COLO829 (cell line): Measurements from ENCODE around the gene EMILIN2.

ENCODE experiments used
- DNase-seq: peaks from one replicate; pipeline ENCODE4 v3.0.0; 2012; ENCODE audit warnings: low spot score

Gene EMILIN2

DNA sequence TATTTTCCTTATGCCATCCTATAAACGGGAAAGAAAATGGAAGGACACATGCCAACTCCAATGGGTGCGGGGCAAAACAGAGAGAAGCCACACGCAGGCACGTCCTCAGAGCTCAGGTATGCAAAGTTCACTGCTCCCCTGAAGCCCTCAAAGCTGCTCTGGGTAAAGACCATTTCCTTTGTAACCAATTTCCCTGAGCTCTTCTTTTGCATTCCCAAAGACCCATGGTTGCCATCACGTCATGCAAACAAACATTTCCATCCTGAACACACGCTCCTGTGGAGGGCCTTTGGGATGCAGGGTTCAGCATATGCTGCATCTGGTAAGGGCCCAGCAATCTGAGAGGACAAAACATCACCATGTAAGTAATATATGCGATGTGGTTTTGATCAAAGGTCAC is 69.4 kb downstream of the EMILIN2 start:
- no peak for DNase-seq

DNA sequence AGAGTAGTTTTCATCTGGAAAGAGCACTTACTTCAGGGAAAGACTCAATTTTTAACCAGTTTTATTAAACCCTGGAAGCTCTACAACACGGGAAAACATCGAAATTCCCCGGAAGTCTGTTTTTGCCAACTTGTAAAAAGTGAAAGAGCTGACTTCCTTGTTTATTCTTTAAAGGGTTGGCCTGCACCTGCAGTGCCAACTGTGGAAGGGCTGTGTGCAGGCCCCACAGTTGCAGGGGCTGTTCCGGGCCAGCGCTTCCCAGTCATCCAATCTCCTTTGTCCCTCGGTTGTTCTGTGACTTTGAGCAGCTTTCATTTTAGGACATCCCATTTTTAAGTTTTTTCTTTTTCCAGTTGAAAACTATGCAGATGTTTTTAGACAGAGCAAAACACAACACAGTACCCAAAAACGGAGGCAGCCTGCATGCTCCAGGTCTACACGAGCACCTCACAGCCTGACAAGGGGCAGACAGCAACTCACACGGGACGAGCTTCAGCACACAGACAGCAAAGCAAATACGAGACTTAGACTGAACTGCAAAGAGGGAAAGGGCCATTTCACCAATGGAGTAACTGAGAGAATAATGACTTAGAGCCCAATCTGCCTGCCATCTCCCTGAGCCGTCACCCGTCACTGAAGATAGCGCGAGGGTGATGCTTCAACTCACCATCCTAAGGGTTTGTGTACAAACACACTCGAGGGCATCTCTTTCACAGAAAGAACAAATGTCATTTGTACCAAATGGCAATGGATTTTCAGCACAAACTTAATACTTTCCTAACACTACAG is 70.6 kb downstream of the EMILIN2 start:
- no peak for DNase-seq

DNA sequence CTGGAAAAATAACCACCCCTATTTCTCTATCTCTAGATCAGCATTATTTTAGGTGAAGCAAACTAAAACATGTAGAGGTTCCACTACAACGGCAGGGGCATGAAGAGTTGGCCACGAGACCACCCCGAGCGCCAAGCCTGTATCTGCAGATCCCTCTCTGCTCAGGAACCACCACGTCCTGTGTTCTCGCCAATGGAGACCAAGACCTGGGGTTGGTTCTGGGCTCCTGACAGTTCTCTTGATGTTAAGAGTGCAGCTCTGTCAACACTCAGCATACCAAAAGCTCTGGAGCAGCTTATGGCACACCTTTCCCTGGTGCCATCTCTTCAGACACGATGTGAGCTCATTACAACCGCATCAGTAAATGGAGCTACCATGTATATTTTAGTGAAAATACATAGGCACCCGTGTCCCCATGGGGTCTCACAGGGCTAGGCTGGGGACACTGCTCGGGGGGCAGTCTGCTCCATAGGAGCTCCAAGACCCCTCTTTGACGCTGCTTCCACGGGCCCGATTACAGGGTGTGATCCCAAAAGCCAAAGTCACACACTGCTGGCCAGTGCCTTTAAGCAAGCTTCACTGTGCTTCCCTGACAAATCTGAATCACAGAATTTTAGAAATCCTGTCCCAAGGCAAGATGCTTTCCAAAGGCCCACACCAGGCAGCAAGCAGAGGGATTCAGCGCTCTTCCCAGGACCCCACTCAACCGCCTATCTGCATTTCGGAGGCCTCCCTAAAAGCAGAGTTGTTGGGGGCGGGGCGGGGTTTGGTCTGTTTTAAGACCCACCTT is 72.2 kb downstream of the EMILIN2 start:
- DNase-seq: no peak

DNA sequence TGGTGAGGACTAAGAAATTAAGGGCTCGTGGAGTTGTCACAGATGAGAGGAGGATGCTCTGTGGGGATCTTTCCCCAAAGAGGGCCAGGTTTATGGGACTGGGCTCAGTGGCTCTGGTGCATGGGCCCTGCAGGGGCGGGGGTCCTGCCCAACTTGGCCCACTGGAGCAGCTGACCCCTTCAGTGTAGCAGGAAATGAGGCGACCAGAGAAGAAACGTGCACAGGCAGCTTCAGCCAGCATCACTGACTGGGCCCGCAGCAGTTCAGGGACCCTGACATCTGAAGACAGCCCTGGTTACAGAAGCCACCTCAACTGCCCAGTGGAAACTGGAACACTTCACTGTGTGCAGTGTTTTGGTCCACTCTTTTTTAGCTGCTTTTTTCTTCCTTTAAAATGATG is 72.8 kb downstream of the EMILIN2 start:
- no peak for DNase-seq

DNA sequence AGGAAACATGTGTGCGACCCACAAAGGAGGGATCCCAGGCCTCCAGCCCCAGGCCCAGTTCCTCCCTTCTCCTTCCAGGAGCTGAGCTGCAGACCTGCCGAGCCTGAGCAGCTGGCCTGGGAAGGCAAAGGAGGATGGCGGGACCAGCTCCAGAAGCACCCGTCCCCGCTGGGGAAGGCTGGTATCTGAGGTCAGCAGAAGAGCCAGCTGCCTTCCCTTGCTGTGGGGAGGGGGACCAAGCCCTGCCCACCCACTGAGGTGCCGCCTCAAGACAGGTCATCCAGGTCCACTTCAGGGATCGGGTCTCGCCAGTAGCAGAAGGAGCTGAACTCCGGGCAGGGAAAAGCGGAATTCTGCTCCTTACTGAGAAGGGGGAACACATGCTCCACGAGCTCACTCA is 73.2 kb downstream of the EMILIN2 start:
- no peak for DNase-seq

DNA sequence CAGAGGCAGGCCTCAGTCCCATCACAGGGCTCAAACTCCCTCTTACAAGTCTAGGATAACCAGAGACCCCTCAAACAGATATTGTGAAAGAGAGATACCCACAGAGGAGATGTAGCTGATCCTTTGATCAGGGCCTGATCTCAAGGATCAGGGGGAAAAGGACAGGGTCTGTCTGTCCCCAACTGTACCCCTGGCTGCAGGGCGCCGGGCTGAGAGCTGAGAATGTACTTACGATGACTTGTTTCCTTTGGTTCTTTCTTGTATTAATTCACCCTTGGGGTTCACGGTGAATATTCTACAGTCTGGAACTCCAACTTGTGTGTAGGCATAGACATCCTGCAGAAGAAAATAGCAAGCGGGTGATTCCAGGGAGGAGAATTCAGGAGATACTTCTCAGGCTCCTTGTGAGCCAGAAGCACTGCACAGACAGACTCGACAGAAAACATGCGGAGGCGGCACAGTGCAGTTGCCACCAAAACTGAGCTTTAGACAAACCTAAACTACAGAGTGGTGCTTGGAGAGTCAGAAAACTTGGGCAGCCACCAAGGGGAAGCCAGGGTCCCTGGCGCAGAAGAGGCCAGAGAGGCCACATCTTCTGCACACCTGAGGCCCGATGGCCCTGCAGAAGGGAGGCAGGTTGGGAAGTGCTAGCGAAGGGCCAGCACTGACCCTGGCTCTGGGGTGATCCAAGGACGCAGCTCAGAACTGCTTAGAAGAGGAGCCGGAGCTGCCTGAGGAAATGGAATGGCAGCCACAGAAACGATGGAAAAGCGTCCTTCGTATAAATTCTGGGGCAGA is 73.9 kb downstream of the EMILIN2 start:
- no peak for DNase-seq

DNA sequence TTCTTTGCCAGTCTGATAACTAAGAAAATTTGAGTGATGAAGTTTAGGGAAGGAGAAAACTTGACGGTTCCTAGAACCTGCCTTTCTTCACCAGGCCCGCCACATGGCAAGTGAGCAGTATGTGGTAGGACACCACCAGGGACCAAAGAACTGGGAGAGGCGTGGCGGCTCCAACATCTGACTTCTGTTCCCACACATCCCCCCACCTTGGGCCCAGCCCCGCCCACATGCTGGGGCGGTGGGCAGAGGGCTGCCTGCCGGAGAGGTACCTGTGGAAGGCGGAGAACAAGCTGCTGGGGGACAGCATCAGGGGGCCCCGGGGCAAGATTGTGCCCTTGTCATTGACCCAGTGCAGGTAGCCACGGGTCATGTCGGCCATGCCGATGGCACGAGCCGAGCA is 75.0 kb downstream of the EMILIN2 start:
- no peak for DNase-seq

DNA sequence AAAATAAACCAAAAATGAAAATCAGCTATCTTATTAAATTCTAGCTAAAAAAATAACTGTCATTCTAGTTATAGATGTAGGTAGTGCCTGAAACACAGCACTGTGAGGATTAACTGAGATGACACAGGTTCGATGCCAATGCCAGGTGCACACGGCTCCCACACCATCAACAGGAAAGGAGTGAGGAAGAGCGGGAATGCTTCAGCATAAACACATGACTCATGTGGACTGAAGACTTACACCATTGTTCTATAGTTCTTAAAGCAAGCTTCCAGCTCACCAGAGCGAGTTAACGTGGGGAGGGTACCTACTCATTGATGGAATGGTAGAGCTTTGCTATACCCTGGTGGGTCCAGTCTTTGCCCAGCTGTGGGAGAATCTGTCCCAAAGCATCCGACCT is 76.7 kb downstream of the EMILIN2 start:
- no peak for DNase-seq

DNA sequence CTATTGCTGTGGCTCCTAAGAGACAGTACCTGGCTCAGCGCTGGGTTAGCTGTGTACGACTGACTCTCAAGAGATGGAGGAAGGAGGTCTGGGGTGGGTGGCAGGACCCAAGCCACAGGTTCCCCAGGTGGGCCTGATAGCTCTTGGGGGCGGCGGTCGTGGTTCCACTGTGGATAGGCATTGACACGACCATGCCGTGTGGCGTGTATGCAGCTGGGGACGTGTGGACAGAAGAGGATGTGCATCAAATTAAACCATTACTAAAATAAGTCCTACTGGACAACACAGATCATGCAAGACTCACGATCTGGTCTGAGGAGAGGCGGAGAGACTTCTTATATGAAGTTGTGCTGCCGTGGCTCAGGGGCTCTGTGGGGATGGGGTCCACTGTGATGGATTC is 78.1 kb downstream of the EMILIN2 start:
- DNase-seq: no peak

DNA sequence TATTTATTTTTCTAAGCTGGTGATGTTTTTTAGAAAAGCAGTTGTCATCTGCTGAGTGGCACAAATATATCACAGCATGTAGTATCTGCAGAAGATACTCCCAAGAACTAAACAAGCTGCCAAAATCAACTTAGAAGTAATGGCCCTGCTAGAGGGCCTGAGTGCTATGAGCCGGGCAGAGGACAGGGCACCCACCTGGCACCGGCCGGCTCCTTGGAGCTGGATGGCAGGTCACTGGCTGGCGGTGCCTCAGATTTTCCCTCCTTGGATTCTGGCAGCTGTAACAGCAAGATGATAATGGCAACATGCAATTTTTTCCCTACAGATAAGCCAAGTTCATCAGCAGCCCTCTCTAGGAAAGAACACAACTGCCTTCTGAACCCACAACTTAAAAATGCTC is 79.7 kb downstream of the EMILIN2 start:
- no peak for DNase-seq

DNA sequence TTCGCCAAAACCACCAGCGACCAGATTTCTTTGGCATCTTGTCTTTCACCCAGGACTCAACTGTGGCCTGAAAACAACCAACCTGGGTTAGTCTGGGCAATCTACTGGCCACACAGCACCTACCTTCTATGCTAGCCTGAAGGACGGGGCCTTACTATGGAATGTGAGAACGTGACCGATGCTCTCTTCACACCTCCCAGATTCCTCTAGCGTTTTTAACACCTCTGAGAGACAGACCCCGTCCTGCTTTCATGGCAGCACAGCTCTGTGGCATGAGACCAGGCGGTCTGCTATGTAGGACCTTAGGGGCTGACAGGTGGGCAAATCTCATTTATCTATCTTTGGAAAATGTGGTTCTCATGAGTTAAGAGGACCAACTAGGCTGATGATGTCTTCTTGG is 80.9 kb downstream of the EMILIN2 start:
- no peak for DNase-seq

DNA sequence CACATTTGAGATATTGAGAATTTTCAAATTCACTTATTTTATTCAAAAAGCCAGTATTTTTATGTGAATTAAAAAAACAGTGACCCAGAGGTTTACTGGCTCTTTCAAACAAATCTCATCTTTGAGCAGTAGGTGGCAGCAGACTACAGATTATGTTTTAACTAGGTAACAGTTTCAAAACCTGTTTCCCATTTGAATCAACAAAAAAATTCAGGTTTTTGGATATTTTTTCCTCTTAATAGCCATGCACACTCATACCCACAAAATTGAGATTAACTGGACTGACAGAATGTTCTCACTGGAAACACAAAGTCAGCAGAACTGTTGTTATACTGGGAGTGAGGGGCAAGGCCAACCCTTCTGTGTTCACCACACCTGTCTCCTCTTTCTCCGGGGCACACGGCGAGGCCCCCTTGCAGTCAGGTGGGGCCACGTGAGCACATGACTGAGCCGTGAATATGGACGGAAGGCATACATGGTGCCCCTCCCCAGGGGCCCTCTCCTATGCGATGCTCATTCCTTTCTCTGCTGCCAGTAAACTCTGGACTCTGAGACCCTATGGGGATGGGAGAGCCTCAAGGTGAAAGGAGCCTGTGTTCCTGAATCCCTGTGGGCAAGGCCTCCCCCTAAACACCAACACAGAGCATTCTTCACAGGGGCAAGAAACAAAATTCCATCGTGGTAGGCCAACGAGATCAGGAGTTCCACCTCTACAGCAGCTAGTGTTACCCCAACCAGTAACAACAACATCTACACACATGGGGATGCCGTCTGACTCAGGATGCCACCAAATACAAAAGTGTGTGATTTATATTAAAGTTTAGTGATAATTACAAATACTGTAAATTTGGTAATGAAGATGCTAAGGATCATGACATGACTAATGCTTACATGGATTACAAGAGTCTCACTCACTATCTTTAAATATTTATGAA is 85.7 kb downstream of the EMILIN2 start:
- DNase-seq: peak; percentile 49

DNA sequence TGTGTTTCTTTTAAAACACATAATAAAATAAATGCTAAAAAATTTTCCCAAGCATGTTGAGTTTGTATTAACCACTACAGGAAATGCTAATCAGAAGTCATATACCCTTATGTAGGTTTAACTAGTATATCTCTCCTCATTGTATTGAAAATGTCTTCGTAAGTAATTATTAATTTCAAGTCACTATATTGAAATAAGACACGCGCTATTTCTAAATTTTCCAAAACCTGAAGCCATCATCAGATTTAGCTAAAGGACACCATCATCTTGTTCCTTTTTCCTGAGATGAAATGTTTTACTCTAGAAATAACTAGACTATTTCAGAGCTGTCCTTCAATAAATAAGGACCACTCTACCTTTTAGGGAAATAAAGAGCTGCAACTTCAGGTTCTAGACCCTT is 87.2 kb downstream of the EMILIN2 start:
- DNase-seq: no peak

DNA sequence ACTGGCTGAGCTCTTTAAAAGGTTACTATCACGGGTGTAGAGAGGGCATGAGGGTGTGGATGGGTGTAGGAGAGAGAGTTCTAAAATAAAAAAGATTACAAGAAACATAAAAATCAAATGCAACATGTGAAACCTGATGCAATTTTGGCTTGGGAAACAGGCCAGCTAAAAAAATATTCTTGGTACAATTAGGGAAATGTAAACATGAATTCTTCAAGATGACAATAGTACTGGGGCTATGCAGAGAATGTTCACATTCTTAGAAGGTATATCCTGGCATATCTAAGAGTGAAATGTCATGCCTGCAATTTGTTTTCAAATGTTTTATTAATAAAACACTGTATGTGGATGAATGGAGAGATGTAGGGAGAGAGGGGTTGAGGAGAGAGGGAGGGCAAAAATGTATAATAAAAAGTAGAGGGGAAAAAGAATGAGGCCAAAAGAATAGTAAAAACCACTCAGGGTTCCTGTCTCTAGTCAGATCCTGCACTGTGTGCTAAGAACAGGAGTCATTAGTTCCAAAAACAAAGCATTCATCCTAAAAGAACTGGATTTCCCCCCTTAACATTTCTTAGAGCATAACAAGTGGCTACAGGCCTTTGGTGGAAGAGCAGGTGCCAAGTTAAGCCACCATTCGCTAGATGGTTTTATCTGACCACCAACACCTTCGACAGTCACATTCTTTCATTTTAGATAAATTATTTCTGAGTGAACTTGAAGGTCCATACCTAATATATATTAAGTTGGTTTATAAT is 88.8 kb downstream of the EMILIN2 start:
- DNase-seq: no peak

DNA sequence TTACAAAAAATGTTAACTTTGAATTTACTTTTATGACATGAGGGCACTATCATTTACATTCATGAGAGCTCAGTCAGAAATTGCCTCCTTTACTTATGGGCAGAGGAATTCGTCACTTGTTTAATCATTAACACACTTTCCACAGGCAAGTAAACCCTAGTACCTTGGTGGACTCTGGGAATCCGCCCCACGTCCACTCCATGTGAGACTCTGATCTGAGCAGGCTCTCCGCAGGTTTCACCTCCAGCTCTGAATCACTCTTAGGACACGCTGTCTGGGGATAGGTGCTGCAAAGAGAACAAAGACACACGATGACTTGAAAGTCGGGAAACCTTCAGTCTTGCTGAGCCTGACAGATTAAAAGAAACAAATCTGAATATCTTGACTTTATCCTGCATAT is 92.5 kb downstream of the EMILIN2 start:
- no peak for DNase-seq

DNA sequence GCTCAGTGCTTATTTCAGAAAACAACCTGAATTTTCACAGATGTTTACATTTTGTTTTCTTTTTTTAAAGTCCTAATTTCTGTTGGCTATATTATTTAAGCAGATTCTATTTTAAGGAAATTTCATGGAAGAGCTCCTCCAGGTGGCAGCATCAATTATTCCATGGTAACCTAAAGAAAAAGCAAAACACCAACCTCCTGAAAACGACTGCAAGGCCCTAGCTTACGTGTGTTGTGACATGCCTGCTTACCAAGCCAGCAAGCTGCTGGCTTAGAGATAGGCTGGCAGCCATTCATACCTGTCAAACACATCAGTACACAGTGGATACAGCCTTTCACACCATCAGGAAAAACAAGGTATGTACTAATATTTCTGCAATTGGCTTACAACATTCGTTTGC is 101.2 kb downstream of the EMILIN2 start:
- peak; percentile 3 for DNase-seq

DNA sequence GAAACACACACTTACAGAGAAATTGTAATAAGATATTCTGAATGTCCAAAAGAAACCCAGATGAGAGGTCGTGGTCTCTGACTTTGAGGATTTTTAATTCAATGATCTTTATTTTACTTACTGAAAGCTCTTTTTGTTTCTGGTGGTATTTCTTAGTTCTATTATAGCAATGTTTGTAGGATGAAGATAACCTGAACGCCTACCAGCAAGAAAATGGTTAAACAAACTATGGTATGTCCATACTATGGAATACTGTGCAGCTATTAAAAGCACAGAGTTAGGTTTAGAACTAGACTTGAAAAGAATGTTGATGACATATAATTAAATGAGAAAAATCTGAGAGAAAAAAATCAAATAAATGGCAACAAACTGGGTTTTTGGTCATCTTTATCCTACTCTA is 105.8 kb downstream of the EMILIN2 start:
- DNase-seq: no peak

DNA sequence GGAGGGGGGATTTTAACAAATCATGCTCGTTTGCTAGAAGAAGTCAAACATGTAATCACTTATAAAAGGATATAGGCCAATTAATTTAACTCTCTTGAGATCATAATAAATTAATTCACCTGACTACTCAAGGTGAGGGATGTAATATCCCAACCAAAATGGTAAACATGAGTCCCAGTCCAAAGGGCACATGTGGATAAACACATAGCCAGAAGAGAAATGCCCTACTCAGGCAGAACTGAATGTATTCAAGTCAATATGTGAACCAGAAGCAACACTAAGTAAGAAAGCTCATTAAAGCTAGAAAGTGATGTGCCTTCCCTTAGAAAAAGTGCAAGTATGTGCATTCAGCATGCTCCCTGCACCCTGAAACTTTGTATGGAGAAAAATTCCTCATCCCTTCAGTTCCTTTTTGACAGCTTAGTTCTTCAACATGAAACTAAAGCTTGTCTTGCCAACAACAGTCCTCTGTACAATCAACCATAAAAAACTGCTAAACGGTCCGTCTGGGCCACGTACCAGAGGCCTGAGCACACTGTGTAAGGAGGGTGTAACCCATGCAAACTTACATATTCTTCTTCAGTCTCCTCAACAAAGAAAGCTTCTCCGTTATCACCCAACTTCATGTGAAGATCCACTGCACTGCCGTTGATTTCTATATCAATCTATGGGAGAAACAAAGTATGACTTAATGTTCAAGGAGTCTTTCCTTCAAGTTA is 107.3 kb downstream of the EMILIN2 start:
- DNase-seq: no peak

DNA sequence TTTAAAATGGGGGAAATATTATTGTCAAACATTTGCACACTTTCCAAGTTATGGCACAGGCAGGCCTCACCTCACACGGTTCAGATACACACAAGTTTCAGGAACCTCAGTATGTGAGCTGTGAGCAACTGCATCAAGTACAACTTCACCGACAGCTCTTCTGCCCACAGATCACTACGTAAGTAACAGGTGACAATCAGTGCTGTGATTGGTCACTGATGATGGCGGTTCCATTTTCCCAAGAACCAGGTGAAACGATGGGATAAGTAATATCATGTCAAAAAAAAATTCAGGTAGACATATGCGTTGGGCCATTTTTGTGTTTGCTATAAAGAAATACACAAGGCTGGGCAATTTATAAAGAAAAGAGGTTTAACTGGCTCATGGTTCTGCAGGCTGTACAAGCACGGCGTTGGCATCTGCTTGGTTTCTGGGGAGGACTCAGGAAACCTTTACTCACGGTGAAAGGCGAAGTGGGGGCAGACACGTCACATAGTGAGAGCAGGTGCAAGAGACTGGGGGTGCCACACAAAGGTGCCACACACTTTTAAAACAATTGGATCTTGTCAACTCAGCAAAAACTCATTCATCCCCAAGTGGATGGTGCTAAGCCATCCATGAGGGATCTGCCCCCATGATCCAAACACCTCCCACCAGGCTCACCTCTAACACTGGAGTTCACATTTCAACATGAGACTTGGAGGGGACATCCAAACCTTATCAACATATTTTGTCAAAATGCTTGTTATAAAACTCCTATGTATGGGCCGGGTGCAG is 108.3 kb downstream of the EMILIN2 start:
- no peak for DNase-seq
